ENCODE measurements around the gene DLAT. TPM values are rescaled to one million over a fixed set of nuclear protein-coding genes. Genes with fewer than 3 reads are reported as not detected.

The DLAT gene
- 21.3 TPM for total RNA-seq

DNA sequence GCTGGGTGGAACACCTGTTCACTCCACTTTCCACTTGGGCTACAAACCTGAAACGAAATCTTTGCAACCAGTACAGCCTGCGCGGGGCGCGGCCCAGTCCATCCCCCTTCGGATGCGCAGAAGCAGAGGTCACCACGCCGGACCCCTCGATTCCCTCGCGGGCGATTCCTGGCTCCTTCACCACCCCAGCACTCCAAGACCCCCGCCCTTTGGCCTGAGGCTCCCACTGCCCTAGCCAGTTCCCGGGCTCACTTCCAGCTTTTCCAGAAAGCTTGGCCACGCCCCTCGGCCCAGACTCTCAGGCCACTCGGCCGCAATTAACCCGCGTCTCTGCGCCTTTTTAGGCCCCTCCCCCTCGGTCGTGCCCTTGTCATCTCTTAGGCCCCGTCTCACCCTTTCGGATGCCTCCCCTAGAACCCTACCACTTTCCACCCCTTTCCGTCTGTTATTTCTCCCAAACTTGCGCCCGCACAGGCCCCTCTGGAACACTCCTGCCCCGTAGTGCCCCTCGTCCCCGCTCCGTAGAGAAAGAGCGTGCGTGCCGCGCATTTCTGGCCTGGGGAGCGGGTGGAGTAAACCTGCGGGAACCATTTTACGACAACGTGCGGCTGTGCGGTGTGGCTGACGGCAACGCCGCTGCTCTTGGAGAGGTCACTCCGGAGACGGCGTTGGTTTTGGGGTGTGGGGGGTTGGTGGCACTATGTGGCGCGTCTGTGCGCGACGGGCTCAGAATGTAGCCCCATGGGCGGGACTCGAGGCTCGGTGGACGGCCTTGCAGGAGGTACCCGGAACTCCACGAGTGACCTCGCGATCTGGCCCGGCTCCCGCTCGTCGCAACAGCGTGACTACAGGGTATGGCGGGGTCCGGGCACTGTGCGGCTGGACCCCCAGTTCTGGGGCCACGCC, at the start of gene DLAT:
Gene DLAT (plus strand): TSS at position 636 of the 906 bp plus-strand sequence. CDS start 65 bp downstream, at position 701.
- H3K27me3 ChIP-seq = no peaks in the 10 kb centered on the region
- H3K27ac ChIP-seq = peak within 1 kb of the TSS; percentile 81 to 88
- peak; percentile 46 to 89 for DNase-seq (ENCODE audit: low spot score in 2 of 2)
- TF ChIP-seq, protein P1, sequence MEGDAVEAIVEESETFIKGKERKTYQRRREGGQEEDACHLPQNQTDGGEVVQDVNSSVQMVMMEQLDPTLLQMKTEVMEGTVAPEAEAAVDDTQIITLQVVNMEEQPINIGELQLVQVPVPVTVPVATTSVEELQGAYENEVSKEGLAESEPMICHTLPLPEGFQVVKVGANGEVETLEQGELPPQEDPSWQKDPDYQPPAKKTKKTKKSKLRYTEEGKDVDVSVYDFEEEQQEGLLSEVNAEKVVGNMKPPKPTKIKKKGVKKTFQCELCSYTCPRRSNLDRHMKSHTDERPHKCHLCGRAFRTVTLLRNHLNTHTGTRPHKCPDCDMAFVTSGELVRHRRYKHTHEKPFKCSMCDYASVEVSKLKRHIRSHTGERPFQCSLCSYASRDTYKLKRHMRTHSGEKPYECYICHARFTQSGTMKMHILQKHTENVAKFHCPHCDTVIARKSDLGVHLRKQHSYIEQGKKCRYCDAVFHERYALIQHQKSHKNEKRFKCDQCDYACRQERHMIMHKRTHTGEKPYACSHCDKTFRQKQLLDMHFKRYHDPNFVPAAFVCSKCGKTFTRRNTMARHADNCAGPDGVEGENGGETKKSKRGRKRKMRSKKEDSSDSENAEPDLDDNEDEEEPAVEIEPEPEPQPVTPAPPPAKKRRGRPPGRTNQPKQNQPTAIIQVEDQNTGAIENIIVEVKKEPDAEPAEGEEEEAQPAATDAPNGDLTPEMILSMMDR (IDR thresholded peaks at IDR 0.05) = no peak
- H3K36me3 ChIP-seq = peaks cover 15 to 31% of the 10 kb centered on the region in 2 donors
- intact Hi-C loops (cut with DNase I) = no loop called here
- H3K9me3 ChIP-seq = no peaks in the 10 kb centered on the region
- H3K4me1 ChIP-seq = peaks cover 0 to 11% of the 10 kb centered on the region in 2 donors
- peak within 1 kb of the TSS; percentile 94 to 96 for H3K4me3 ChIP-seq

DNA sequence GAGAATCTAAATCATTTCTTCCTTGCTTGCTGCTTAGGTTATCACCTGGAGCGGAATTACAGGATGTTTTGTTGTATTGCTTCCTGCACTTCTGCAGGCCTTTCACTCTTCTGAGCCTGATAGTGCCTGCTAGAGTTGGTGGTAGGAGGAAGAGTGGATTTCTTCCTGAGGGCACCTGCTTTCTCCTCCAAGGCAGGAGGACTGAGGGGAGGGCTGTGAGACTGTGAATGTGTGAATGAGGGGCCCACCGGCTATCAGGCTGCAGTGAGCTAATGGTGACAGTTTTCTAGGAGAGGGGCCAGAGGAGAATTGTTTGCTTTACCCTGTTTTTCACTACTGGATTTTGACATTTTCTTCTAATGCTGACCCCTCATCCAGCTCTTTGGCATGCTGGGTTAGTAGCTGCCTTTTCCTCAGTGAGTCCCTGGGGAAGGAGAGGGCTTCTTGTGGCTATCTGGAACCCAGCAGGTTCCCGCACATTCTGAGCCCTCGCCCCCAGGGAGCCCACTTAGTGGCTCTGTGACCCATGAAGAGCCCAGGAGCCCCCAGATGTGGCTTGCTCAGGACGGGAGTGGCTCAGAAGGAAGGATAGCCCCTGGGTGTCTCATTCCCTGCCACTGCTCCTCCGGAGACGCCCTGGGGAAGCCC, 49.0 kb upstream of the DLAT start:
- TF ChIP-seq, protein P1 (IDR thresholded peaks at IDR 0.05) = no peak
- Histone ChIP-seq H3K9me3 (no peaks in the 10 kb centered on the region), H3K4me3 (peak overlapping the region; percentile 58 to 97), H3K27me3 (no peaks in the 10 kb centered on the region), H3K27ac (peak overlapping the region; percentile 92 to 99), H3K4me1 (peaks cover 3 to 20% of the 10 kb centered on the region in 2 donors), H3K36me3 (peaks cover 6 to 12% of the 10 kb centered on the region in 2 donors)
- DNase-seq (ENCODE audit: low spot score in 2 of 2) = no peak
- intact Hi-C loops (cut with DNase I) = loop anchor here (2.0 to 5.0 kb wide), 3 partner anchors 41 to 105 kb away; partner anchors contain the start of genes ALG9, NKAPD1 and PIH1D2

DNA sequence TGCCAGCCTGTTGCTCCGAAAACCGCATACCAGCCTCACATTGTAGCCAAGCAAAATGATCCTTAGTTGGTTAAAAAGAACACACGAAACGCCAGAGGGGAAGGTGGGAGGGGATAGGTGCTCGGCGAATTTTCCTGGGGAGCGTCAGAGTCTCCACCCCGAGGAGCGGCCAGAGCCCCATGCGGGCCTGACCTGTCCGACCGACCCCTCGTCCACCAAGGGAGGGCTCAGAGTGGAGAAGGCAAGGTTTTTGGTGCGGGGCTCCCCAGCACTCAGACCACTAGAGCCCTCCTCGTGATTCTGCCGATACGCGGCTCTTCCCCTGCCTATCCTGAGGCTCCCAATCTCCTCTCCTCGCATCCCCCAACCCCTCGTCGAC, 48.5 kb upstream of the DLAT start:
- DNase-seq (ENCODE audit: low spot score in 2 of 2) = peak in 1 of 2 donors; percentile 85
- peak overlapping the region; percentile 92 to 99 for H3K27ac ChIP-seq
- intact Hi-C loops (cut with DNase I) = loop anchor here (1.0 to 5.0 kb wide), 6 partner anchors 30 to 106 kb away; partner anchors contain the start of genes ALG9, CFAP68, FDXACB1 and HSPB2
- H3K4me1 ChIP-seq = peaks cover 3 to 20% of the 10 kb centered on the region in 2 donors
- TF ChIP-seq, protein P1 (IDR thresholded peaks at IDR 0.05) = no peak
- peak overlapping the region; percentile 58 to 97 for H3K4me3 ChIP-seq
- no peaks in the 10 kb centered on the region for H3K9me3 ChIP-seq
- no peaks in the 10 kb centered on the region for H3K27me3 ChIP-seq
- H3K36me3 ChIP-seq = peaks cover 10 to 17% of the 10 kb centered on the region in 2 donors

DNA sequence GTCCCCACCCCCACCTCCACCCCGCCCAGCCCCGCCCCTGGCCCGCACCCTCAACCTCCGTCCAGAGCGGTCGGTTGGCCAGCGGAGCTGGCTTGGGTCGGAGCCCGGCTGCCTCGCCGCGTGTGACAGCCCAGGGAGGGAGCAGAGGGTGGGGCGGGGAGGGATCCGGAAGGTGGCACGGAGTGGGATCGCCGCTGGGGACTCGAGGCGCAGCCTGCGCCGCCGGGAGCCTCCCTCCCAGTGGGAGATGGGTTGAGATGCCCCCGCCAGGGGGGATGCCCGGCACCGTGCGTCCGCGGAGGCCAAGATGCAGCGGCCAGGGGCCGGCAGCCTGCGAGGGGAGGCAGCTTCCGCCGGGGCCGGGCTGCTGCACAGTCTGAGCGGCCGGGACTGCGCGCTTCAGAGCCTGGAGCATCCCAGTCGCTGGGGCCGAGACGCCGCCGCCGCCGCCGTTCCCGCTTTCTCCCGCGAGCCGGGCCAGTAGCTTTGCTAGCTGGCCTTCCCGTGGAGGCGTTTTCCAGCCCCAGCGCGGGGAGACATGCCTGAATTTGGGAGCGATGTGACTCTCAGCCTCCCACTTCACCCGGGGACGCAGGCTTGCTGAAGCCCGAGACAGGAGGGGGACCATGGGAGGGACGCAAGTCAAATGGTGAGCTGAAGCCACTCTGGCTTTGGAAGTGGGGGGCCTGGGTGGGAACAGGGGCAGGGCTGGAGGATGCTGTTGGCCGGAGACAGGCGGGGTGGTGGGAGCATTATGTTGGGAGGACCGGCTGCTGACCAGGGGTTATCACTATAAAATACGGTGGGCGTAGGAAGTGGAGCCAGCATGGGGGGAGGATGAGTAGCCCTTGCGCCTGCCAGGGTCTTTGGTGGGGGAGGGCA, 47.8 kb upstream of the DLAT start:
- intact Hi-C loops (cut with DNase I) = loop anchor here (1.0 to 5.0 kb wide), 7 partner anchors 31 to 107 kb away; partner anchors contain the start of genes ALG9, CFAP68, FDXACB1 and HSPB2
- H3K9me3 ChIP-seq = no peaks in the 10 kb centered on the region
- peak overlapping the region; percentile 92 to 99 for H3K27ac ChIP-seq
- DNase-seq (ENCODE audit: low spot score in 2 of 2) = peak; percentile 26 to 89
- TF ChIP-seq, protein P1 (IDR thresholded peaks at IDR 0.05) = no peak
- H3K4me1 ChIP-seq = peaks cover 3 to 25% of the 10 kb centered on the region in 2 donors
- no peaks in the 10 kb centered on the region for H3K27me3 ChIP-seq
- peak overlapping the region; percentile 58 to 97 for H3K4me3 ChIP-seq
- peaks cover 16 to 21% of the 10 kb centered on the region in 2 donors for H3K36me3 ChIP-seq
